Measurements from ENCODE around the gene RRP8.

Gene RRP8

DNA sequence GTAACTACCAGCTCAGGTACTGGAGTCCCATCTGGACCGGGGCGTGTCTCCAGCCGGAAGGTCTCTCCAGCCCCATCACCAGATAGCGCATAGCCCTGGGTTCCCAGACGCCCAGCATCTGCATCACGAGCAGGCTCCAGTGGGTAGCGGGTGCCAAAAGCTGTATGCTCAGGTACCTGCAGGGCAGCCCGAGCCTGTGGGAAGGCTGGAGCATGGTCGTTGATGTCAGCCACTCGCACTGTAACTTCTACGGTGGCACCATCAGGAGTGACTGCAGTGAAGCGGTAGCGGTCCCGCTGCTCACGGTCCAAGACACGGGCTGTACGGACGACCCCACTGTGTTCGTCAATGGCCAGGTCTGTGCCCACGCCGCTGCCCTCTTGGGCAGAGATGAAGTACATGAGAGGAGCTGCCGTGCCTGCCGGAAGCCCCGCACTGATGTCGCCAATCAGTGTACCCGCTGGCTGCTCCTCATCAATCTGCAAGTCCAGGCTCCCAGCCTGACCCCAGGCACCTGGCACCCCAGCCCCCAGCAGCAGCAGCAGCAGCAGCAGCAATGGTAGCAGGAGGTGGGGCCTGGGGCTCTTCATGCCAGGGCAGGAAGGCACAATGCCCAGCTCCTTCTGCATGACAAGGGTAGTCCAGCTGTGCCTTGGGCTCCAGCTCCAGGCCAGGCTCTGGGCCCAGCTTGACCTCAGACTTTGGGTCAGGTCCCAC, 37.7 kb upstream of the RRP8 start:
- Histone ChIP-seq H3K4me1 (ENCODE audit: control insufficient read depth, insufficient read depth, low read length) (no peaks in the 10 kb centered on the region), H3K4me3 (ENCODE audit: low read depth, low read length) (no peak overlapping the region), H3K27me3 (ENCODE audit: control insufficient read depth, insufficient read depth, low read length) (no peaks in the 10 kb centered on the region), H3K27ac (ENCODE audit: low read depth, low read length) (no peak overlapping the region), H3K9ac (ENCODE audit: low read depth, low read length) (no peak overlapping the region), H3K9me3 (ENCODE audit: control insufficient read depth, insufficient read depth, low read length) (no peaks in the 10 kb centered on the region), H3K36me3 (ENCODE audit: control insufficient read depth, insufficient read depth, low read length) (peaks cover 11% of the 10 kb centered on the region; the same call in 1 of the 2 replicates)

GRCh38 chr11:6640036-6640984, 36.9 kb upstream of the RRP8 start:
- Histone ChIP-seq H3K27me3 (ENCODE audit: control insufficient read depth, insufficient read depth, low read length) (no peaks in the 10 kb centered on the region), H3K27ac (ENCODE audit: low read depth, low read length) (no peak overlapping the region), H3K4me1 (ENCODE audit: control insufficient read depth, insufficient read depth, low read length) (no peaks in the 10 kb centered on the region), H3K9ac (ENCODE audit: low read depth, low read length) (no peak overlapping the region), H3K4me3 (ENCODE audit: low read depth, low read length) (no peak overlapping the region), H3K9me3 (ENCODE audit: control insufficient read depth, insufficient read depth, low read length) (no peaks in the 10 kb centered on the region), H3K36me3 (ENCODE audit: control insufficient read depth, insufficient read depth, low read length) (peaks cover 11% of the 10 kb centered on the region; the same call in 1 of the 2 replicates)

DNA sequence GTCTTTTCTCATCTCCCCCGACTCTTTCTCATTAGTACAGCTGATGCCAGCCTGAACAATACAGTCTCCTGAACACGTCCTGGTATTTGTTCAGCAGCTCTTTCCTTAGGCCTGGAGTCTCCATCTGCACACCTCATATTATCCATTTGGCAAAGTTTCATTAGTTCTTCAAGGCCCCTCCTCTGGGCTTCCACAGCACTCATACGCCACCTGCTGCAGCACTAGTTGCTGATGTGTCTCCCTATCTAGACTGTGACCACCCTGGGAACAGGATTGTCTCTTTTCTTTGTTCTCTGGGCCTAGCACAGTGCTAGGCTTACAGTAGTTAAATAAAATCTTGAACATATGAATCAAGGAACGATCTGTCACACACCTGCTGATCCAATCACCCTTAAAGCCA, 35.0 kb upstream of the RRP8 start:
- Histone ChIP-seq H3K4me1 (ENCODE audit: control insufficient read depth, insufficient read depth, low read length) (no peaks in the 10 kb centered on the region), H3K9me3 (ENCODE audit: control insufficient read depth, insufficient read depth, low read length) (no peaks in the 10 kb centered on the region), H3K27ac (ENCODE audit: low read depth, low read length) (no peak overlapping the region), H3K4me3 (ENCODE audit: low read depth, low read length) (no peak overlapping the region), H3K27me3 (ENCODE audit: control insufficient read depth, insufficient read depth, low read length) (no peaks in the 10 kb centered on the region), H3K9ac (ENCODE audit: low read depth, low read length) (no peak overlapping the region), H3K36me3 (ENCODE audit: control insufficient read depth, insufficient read depth, low read length) (peaks cover 11% of the 10 kb centered on the region; the same call in 1 of the 2 replicates)

DNA sequence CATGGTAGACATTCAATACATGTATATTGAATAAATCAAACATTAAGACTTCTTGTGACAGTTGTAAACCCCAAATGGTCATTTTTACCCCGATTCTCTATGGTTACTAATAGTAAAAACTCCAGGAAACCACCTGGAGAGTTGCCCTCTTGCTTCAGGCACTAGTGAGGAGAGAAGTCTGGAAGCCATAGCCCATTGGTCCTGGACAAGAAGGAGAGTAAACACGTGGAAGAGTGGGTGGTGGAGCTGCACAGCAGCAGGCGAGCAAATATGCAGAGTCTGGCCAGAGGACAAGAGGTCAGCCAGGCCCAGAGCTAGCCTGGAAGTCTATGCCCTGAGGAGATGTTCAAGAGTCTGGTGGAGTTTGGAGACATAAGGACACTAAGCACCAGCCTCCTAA, 34.5 kb upstream of the RRP8 start:
- H3K4me3 ChIP-seq (ENCODE audit: low read depth, low read length) = no peak overlapping the region
- no peaks in the 10 kb centered on the region for H3K4me1 ChIP-seq (ENCODE audit: control insufficient read depth, insufficient read depth, low read length)
- no peaks in the 10 kb centered on the region for H3K27me3 ChIP-seq (ENCODE audit: control insufficient read depth, insufficient read depth, low read length)
- peaks cover 11% of the 10 kb centered on the region; the same call in 1 of the 2 replicates for H3K36me3 ChIP-seq (ENCODE audit: control insufficient read depth, insufficient read depth, low read length)
- no peak overlapping the region for H3K9ac ChIP-seq (ENCODE audit: low read depth, low read length)
- H3K27ac ChIP-seq (ENCODE audit: low read depth, low read length) = no peak overlapping the region
- no peaks in the 10 kb centered on the region for H3K9me3 ChIP-seq (ENCODE audit: control insufficient read depth, insufficient read depth, low read length)

DNA sequence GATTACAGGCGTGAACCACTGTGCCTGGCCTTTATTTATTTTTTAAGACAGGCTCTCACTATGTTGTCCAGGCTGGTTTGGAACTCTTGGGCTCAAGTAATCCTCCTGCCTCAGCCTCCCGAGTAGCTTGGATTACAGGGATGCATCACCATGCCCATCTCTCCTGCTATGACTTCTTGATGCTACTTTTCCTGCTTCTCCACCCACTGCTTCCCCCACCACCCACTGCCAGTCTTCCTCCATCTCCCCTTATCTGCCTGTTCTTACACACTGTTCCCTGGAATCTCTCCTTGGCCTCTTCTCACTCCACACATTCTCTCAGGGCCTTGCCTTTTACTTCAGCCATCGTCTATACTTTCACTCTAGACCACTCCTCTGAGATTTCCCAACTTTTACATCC, 33.1 kb upstream of the RRP8 start:
- H3K36me3 ChIP-seq (ENCODE audit: control insufficient read depth, insufficient read depth, low read length) = peaks cover 11% of the 10 kb centered on the region; the same call in 1 of the 2 replicates
- no peak overlapping the region for H3K4me3 ChIP-seq (ENCODE audit: low read depth, low read length)
- no peak overlapping the region for H3K27ac ChIP-seq (ENCODE audit: low read depth, low read length)
- H3K9ac ChIP-seq (ENCODE audit: low read depth, low read length) = no peak overlapping the region
- no peaks in the 10 kb centered on the region for H3K9me3 ChIP-seq (ENCODE audit: control insufficient read depth, insufficient read depth, low read length)
- peaks cover 5% of the 10 kb centered on the region for H3K27me3 ChIP-seq (ENCODE audit: control insufficient read depth, insufficient read depth, low read length)
- no peaks in the 10 kb centered on the region for H3K4me1 ChIP-seq (ENCODE audit: control insufficient read depth, insufficient read depth, low read length)

DNA sequence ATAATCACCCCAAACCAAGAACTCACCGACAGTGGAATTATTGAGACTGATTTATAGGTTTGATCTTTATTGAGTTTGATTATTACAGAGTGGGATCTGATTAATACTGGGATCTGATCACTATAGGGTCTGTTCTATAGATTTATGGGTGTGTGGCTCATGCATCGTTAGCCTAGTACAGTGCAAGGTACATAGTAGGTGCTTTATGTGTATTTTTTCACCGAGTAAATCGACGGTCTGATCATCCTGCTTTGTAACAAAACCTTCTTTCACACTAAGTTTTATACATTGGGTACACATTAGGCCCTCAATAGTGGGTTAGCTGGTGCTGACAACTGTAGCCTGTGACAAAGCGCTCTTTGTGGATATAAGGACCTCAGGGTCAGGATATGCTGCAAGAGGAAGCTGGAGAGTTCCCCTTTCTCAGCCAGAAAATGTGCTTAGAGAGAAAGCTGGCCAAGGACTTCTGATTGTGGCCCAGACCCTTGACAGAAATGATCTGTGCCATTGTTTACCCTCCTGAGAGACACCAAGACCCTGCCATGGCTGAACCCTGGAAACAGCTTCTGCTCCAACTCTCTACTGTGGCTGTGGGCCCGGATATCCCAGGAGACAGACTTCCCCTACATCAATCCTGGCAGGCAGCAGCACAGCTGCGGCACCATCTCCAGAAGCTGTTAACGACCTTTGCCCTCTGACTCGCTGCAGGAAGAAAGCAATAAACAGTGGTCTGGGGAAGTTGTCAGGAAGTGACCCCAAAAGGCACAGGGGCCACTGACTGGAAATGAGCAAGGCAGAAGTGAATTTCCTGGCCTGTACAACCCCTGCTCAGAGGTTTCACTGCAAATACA, 31.9 kb upstream of the RRP8 start:
- Histone ChIP-seq H3K27me3 (ENCODE audit: control insufficient read depth, insufficient read depth, low read length) (peaks cover 17% of the 10 kb centered on the region), H3K9ac (ENCODE audit: low read depth, low read length) (no peak overlapping the region), H3K9me3 (ENCODE audit: control insufficient read depth, insufficient read depth, low read length) (no peaks in the 10 kb centered on the region), H3K36me3 (ENCODE audit: control insufficient read depth, insufficient read depth, low read length) (peaks cover 7% of the 10 kb centered on the region; the same call in 1 of the 2 replicates), H3K27ac (ENCODE audit: low read depth, low read length) (no peak overlapping the region), H3K4me1 (ENCODE audit: control insufficient read depth, insufficient read depth, low read length) (no peaks in the 10 kb centered on the region), H3K4me3 (ENCODE audit: low read depth, low read length) (no peak overlapping the region)

DNA sequence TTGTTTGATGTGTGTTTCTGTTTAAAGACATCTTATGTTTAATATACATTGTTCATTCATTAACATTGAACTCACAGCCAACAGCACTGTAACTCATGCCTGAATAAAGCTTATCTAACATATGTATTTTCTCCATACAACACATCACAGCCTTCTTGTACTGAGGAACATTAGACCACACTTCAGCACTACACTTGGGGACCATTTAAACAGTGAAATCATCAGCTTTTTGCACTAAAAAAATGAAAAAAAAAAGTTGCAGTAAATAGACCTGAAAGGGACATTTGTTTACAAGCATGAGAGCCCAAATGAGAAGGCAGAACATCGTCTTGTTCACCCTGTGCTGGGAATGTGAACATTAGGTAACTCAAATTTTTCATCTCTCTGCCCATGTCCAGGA, 31.1 kb upstream of the RRP8 start:
- Histone ChIP-seq H3K4me3 (ENCODE audit: low read depth, low read length) (no peak overlapping the region), H3K27ac (ENCODE audit: low read depth, low read length) (no peak overlapping the region)

GRCh38 chr11:6633422-6634408, 30.3 kb upstream of the RRP8 start:
- H3K36me3 ChIP-seq (ENCODE audit: control insufficient read depth, insufficient read depth, low read length) = no peaks in the 10 kb centered on the region

More for the DNA sequence above, 31.1 kb upstream of the RRP8 start:
- Histone ChIP-seq H3K4me1 (ENCODE audit: control insufficient read depth, insufficient read depth, low read length) (no peaks in the 10 kb centered on the region), H3K9ac (ENCODE audit: low read depth, low read length) (no peak overlapping the region), H3K9me3 (ENCODE audit: control insufficient read depth, insufficient read depth, low read length) (no peaks in the 10 kb centered on the region), H3K36me3 (ENCODE audit: control insufficient read depth, insufficient read depth, low read length) (peaks cover 2% of the 10 kb centered on the region; the same call in 1 of the 2 replicates), H3K27me3 (ENCODE audit: control insufficient read depth, insufficient read depth, low read length) (peaks cover 25% of the 10 kb centered on the region)

GRCh38 chr11:6632116-6633073, 29.0 kb upstream of the RRP8 start:
- no peak overlapping the region for H3K27ac ChIP-seq (ENCODE audit: low read depth, low read length)
- peaks cover under 1% of the 10 kb centered on the region; the same call in 1 of the 2 replicates for H3K36me3 ChIP-seq (ENCODE audit: control insufficient read depth, insufficient read depth, low read length)
- H3K27me3 ChIP-seq (ENCODE audit: control insufficient read depth, insufficient read depth, low read length) = peaks cover 30% of the 10 kb centered on the region
- H3K9me3 ChIP-seq (ENCODE audit: control insufficient read depth, insufficient read depth, low read length) = no peaks in the 10 kb centered on the region
- H3K4me1 ChIP-seq (ENCODE audit: control insufficient read depth, insufficient read depth, low read length) = no peaks in the 10 kb centered on the region
- H3K4me3 ChIP-seq (ENCODE audit: low read depth, low read length) = no peak overlapping the region
- H3K9ac ChIP-seq (ENCODE audit: low read depth, low read length) = no peak overlapping the region

More at GRCh38 chr11:6633422-6634408, 30.3 kb upstream of the RRP8 start:
- Histone ChIP-seq H3K9ac (ENCODE audit: low read depth, low read length) (no peak overlapping the region), H3K4me3 (ENCODE audit: low read depth, low read length) (no peak overlapping the region), H3K9me3 (ENCODE audit: control insufficient read depth, insufficient read depth, low read length) (no peaks in the 10 kb centered on the region), H3K27me3 (ENCODE audit: control insufficient read depth, insufficient read depth, low read length) (peaks cover 30% of the 10 kb centered on the region), H3K27ac (ENCODE audit: low read depth, low read length) (no peak overlapping the region), H3K4me1 (ENCODE audit: control insufficient read depth, insufficient read depth, low read length) (no peaks in the 10 kb centered on the region)
